CD14-positive monocyte (primary cell): ENCODE results near the gene C3orf18. TPM values are rescaled to one million over a fixed set of nuclear protein-coding genes. Genes with fewer than 3 reads are reported as not detected.

Experiments used
- DNase-seq, 3 donors: peaks; one replicate each; pipeline ENCODE4 v3.0.0-alpha.2; 2011 to 2022
- H2AFZ ChIP-seq: 2 replicates; pipeline ENCODE4 v1.6.0; 2012; ENCODE audit warnings: mild to moderate bottlenecking, low read depth, low read length, inconsistent platforms; ENCODE audit not compliant: insufficient read depth, poor library complexity, severe bottlenecking
- H3K27ac ChIP-seq, 2 donors: 1 replicate in 1 of 2; 2 replicates in 1 of 2; pipeline ENCODE4 v1.5.1; 2012 to 2013; ENCODE audit warnings: low read length in 2 of 2, control low read depth in 1 of 2, inconsistent platforms in 1 of 2, low read depth in 1 of 2, mild to moderate bottlenecking in 1 of 2
- H3K27me3 ChIP-seq, 2 donors: one replicate each; pipeline versions ENCODE4 v1.6.0 to v1.6.1; 2011 to 2013; ENCODE audit warnings: low read length in 2 of 2; ENCODE audit not compliant: control insufficient read depth in 2 of 2, insufficient read depth in 2 of 2
- H3K36me3 ChIP-seq, 2 donors: replicated peaks in 1 of 2; 1 replicate in 1 of 2; 2 replicates in 1 of 2; pipeline versions ENCODE4 v1.5.1 to v1.6.1; 2012 to 2013; ENCODE audit warnings: low read length in 2 of 2, control low read depth in 1 of 2, inconsistent platforms in 1 of 2, mild to moderate bottlenecking in 1 of 2; ENCODE audit not compliant: insufficient read depth in 2 of 2, control insufficient read depth in 1 of 2
- H3K4me1 ChIP-seq, 2 donors: 1 replicate in 1 of 2; 2 replicates in 1 of 2; pipeline versions ENCODE4 v1.5.1 to v1.6.1; 2012 to 2013; ENCODE audit warnings: low read length in 2 of 2, control low read depth in 1 of 2, inconsistent platforms in 1 of 2, mild to moderate bottlenecking in 1 of 2, moderate library complexity in 1 of 2; ENCODE audit not compliant: insufficient read depth in 2 of 2, control insufficient read depth in 1 of 2
- H3K4me2 ChIP-seq: replicated peaks from 2 replicates; pipeline ENCODE3; 2012; ENCODE audit warnings: low read length, moderate library complexity, mild to moderate bottlenecking; ENCODE audit not compliant: poor library complexity, severe bottlenecking; ENCODE audit errors: extremely low read depth
- H3K4me3 ChIP-seq, 3 experiments: fragments of 200-600 bp in 1 of 3; sonication (generic) in 1 of 3; replicated peaks in 1 of 3; 1 replicate in 2 of 3; 2 replicates in 1 of 3; pipeline ENCODE4 v1.5.1; 2011 to 2013; ENCODE audit warnings: low read length in 3 of 3, mild to moderate bottlenecking in 3 of 3, control low read depth in 2 of 3, low read depth in 2 of 3, inconsistent platforms in 1 of 3, moderate library complexity in 1 of 3
- H3K79me2 ChIP-seq: 2 replicates; pipeline ENCODE4 v1.6.0; 2012; ENCODE audit warnings: mild to moderate bottlenecking, control low read depth, inconsistent platforms, low read length, moderate library complexity; ENCODE audit not compliant: insufficient read depth
- H3K9ac ChIP-seq: 2 replicates; pipeline ENCODE4 v1.6.0; 2017; ENCODE audit warnings: low read length, mild to moderate bottlenecking; ENCODE audit not compliant: insufficient read depth, poor library complexity, severe bottlenecking
- H3K9me3 ChIP-seq, 2 donors: replicated peaks in 1 of 2; 1 replicate in 1 of 2; 2 replicates in 1 of 2; pipeline versions ENCODE4 v1.5.1 to v1.6.1; 2012 to 2013; ENCODE audit warnings: low read length in 2 of 2, control low read depth in 1 of 2; ENCODE audit not compliant: control insufficient read depth in 1 of 2, insufficient read depth in 1 of 2
- H4K20me1 ChIP-seq: 2 replicates; pipeline ENCODE4 v1.6.0; 2012; ENCODE audit warnings: mild to moderate bottlenecking, low read length, control low read depth, moderate library complexity; ENCODE audit not compliant: insufficient read depth
- H3K27ac Mint-ChIP-seq, 7 donors: one replicate each; pipeline ENCODE4 v1.8.0; 2020; ENCODE audit warnings: mild to moderate bottlenecking in 7 of 7, mixed read lengths in 7 of 7, moderate library complexity in 6 of 7, inconsistent platforms in 2 of 7
- H3K27me3 Mint-ChIP-seq, 3 donors: one replicate each; pipeline ENCODE4 v1.8.0; 2021 to 2022; ENCODE audit warnings: low read depth in 3 of 3, mild to moderate bottlenecking in 3 of 3, mixed read lengths in 3 of 3, moderate library complexity in 3 of 3, inconsistent platforms in 1 of 3
- H3K36me3 Mint-ChIP-seq, 2 donors: one replicate each; pipeline ENCODE4 v1.8.0; 2020; ENCODE audit warnings: mixed read lengths in 2 of 2, inconsistent platforms in 1 of 2, mild to moderate bottlenecking in 1 of 2
- H3K4me1 Mint-ChIP-seq: one replicate; pipeline ENCODE4 v1.8.0; 2020; ENCODE audit warnings: mild to moderate bottlenecking, mixed read lengths
- H3K4me3 Mint-ChIP-seq, 2 donors: one replicate each; pipeline ENCODE4 v1.8.0; 2020; ENCODE audit warnings: mild to moderate bottlenecking in 2 of 2, mixed read lengths in 2 of 2, moderate library complexity in 1 of 2
- H3K9me3 Mint-ChIP-seq, 7 donors: one replicate each; pipeline ENCODE4 v1.8.0; 2020 to 2022; ENCODE audit warnings: mixed read lengths in 7 of 7, mild to moderate bottlenecking in 6 of 7, moderate library complexity in 6 of 7, inconsistent platforms in 2 of 7
- CTCF ChIP-seq: fragments of 200-600 bp; IDR thresholded peaks from one replicate; pipeline ENCODE4 v1.8.0; 2022; ENCODE audit warnings: antibody characterized with exemption, mild to moderate bottlenecking
- WGBS: methylation state at CpG from one replicate; pipeline ENCODE4 v1.1.5; 2013; ENCODE audit warnings: missing lambda C conversion rate; ENCODE audit not compliant: insufficient coverage; 5-methylcytosine and 5-hydroxymethylcytosine counted together
- intact Hi-C, 2 donors: fragments of 100-400 bp; cut with micrococcal nuclease; formaldehyde crosslinking; loops; one replicate each; pipeline versions ENCODE4 v1.15.0 to v1.15.1; 2023
- polyA plus RNA-seq, 3 donors: library from polyadenylated mRNA; depleted of rRNA in 1 of 3; unstranded in 2 of 3; stranded (reverse) in 1 of 3; fragments of 300-500 nt in 2 of 3; fragments of >200 nt in 1 of 3; fragmentation: Illumina TruSeq in 2 of 3; gene quantifications; 1 replicate in 2 of 3; 2 replicates in 1 of 3; pipeline ENCODE4 v1.2.3, GENCODE V29; 2012 to 2021

Gene C3orf18
- polyA plus RNA-seq, 3 donors, result 0.18 to 1.5 (median 0.76) TPM

GRCh38 chr3:50605901-50606326 lies 38.4 kb upstream of the C3orf18 start:
- Histone ChIP-seq H3K36me3 (peaks cover 29 to 40% of the 10 kb centered on the region in 2 donors), H3K27me3 (no peaks in the 10 kb centered on the region), H3K9ac (no peak overlapping the region), H4K20me1 (peaks cover 60% of the 10 kb centered on the region), H3K4me1 (peaks cover 90 to 100% of the 10 kb centered on the region in 2 donors), H2AFZ (no peak overlapping the region), H3K4me3 (no peak overlapping the region), H3K4me2 (peak overlapping the region; percentile 0), H3K27ac (peak overlapping the region in 1 of 2 donors; percentile 42), H3K9me3 (no peaks in the 10 kb centered on the region), H3K79me2 (peaks cover 87% of the 10 kb centered on the region)
- peak overlapping the region; percentile 23 to 84 (median 67) for H3K27ac Mint-ChIP-seq
- H3K36me3 Mint-ChIP-seq, result peaks cover 59 to 70% of the 10 kb centered on the region in 2 donors
- peaks cover 98% of the 10 kb centered on the region for H3K4me1 Mint-ChIP-seq
- intact Hi-C loops, result no loop called here
- peaks cover 0 to 3% (median 0%) of the 10 kb centered on the region in 3 donors for H3K27me3 Mint-ChIP-seq
- TF ChIP-seq CTCF, result no peak
- 66% methylated on average over 3 of the region's 5 CpGs for WGBS
- peak in 2 of 3 donors; percentile 42 to 64 for DNase-seq
- H3K4me3 Mint-ChIP-seq, result peak overlapping the region; percentile 6 to 46
- no peaks in the 10 kb centered on the region for H3K9me3 Mint-ChIP-seq

GRCh38 chr3:50604628-50605588 lies 37.4 kb upstream of the C3orf18 start:
- DNase-seq, result peak; percentile 49 to 73 (median 72)
- Mint-ChIP-seq H3K9me3 (no peaks in the 10 kb centered on the region), H3K27ac (peak overlapping the region; percentile 18 to 84 (median 69)), H3K36me3 (peaks cover 61 to 69% of the 10 kb centered on the region in 2 donors), H3K27me3 (peaks cover 0 to 3% (median 0%) of the 10 kb centered on the region in 3 donors), H3K4me1 (peaks cover 98% of the 10 kb centered on the region), H3K4me3 (peak overlapping the region; percentile 7 to 44)
- no peaks in the 10 kb centered on the region for H3K27me3 ChIP-seq
- H3K9ac ChIP-seq, result no peak overlapping the region
- intact Hi-C loops, result no loop called here
- TF ChIP-seq CTCF, result no peak
- H2AFZ ChIP-seq, result no peak overlapping the region
- H3K4me1 ChIP-seq, result peaks cover 90 to 100% of the 10 kb centered on the region in 2 donors
- peak overlapping the region; percentile 20 to 26 for H3K27ac ChIP-seq
- H3K4me2 ChIP-seq, result peak overlapping the region; percentile 13
- no peaks in the 10 kb centered on the region for H3K9me3 ChIP-seq
- peaks cover 29 to 40% of the 10 kb centered on the region in 2 donors for H3K36me3 ChIP-seq
- H3K79me2 ChIP-seq, result peaks cover 85% of the 10 kb centered on the region
- no peak overlapping the region for H3K4me3 ChIP-seq
- WGBS, result 42% methylated on average over 11 of the region's 14 CpGs
- H4K20me1 ChIP-seq, result peaks cover 50% of the 10 kb centered on the region
